A673 (cell line): Measurements from ENCODE around the gene VCAN. TPM values are rescaled to one million over a fixed set of nuclear protein-coding genes. Genes with fewer than 3 reads are reported as not detected.

Experiments used
- BruUV-seq: library from RNA; stranded (reverse); fragments of 400-500 nt; replicated peaks from 2 replicates; lab custom pipeline; 2021; lab: Mats Ljungman, UMichigan
- CTCF ChIA-PET: fragments of 300-600 bp; sonication (Branson Sonifier 250); formaldehyde crosslinking; loops from one replicate; lab custom pipeline; 2022; ENCODE audit warnings: antibody characterized with exemption; lab: Charles Lee
- POLR2A ChIA-PET: fragments of 300-600 bp; sonication (Branson Sonifier 250); formaldehyde crosslinking; loops from one replicate; lab custom pipeline; 2022; ENCODE audit warnings: antibody characterized with exemption; ENCODE audit not compliant: low non-redundant PET; lab: Charles Lee
- DNase-seq: peaks from one replicate; pipeline ENCODE4 v3.0.0-alpha.2; 2015; ENCODE audit warnings: low spot score
- H3K27ac ChIP-seq: fragments of 200-600 bp; sonication (generic); 2 replicates; pipeline ENCODE4 v1.5.1; 2016; ENCODE audit warnings: mixed run types, low read depth, mild to moderate bottlenecking, mixed read lengths, antibody characterized with exemption, low read length; ENCODE audit not compliant: poor library complexity, severe bottlenecking
- H3K27me3 ChIP-seq: fragments of 200-600 bp; sonication (generic); replicated peaks from 2 replicates; pipeline ENCODE4 v1.6.1; 2017; ENCODE audit warnings: mixed run types, low read depth, mild to moderate bottlenecking, mixed read lengths, antibody characterized with exemption, low read length; ENCODE audit not compliant: insufficient read depth, poor library complexity
- H3K36me3 ChIP-seq: fragments of 200-600 bp; sonication (generic); 2 replicates; pipeline ENCODE4 v1.6.1; 2016; ENCODE audit warnings: mixed run types, mild to moderate bottlenecking, mixed read lengths, antibody characterized with exemption, low read length; ENCODE audit not compliant: insufficient read depth, poor library complexity, severe bottlenecking
- H3K4me1 ChIP-seq: fragments of 200-600 bp; sonication (generic); 2 replicates; pipeline ENCODE4 v1.6.1; 2017; ENCODE audit warnings: mixed run types, mild to moderate bottlenecking, mixed read lengths, antibody characterized with exemption, low read length; ENCODE audit not compliant: insufficient read depth, poor library complexity, severe bottlenecking
- H3K4me3 ChIP-seq: fragments of 200-600 bp; sonication (generic); 2 replicates; pipeline ENCODE4 v1.5.1; 2016; ENCODE audit warnings: low read depth, mixed run types, mild to moderate bottlenecking, mixed read lengths, low read length; ENCODE audit not compliant: poor library complexity, severe bottlenecking
- H3K9me3 ChIP-seq: fragments of 200-600 bp; sonication (generic); 2 replicates; pipeline ENCODE4 v1.6.1; 2016; ENCODE audit warnings: mixed run types, low read depth, mild to moderate bottlenecking, mixed read lengths, antibody characterized with exemption, low read length; ENCODE audit not compliant: poor library complexity, severe bottlenecking
- CTCF ChIP-seq: fragments of 300-800, 200-600 bp; sonication (generic); conservative IDR thresholded peaks from 2 replicates; pipeline ENCODE4 v1.5.1; 2017; ENCODE audit warnings: low read depth, mild to moderate bottlenecking, antibody characterized with exemption, low read length, moderate library complexity, mixed read lengths
- EZH2 ChIP-seq: fragments of 200-600 bp; sonication (generic); IDR thresholded peaks from 2 replicates; pipeline ENCODE4 v1.6.1; 2017; ENCODE audit warnings: borderline replicate concordance, low read depth, mild to moderate bottlenecking, mixed read lengths, antibody characterized with exemption, low read length; ENCODE audit not compliant: poor library complexity, severe bottlenecking
- intact Hi-C: fragments of 100-400 bp; cut with micrococcal nuclease; formaldehyde crosslinking; loops from one replicate; pipeline ENCODE4 v1.10.0; 2022; ENCODE audit not compliant: unreplicated experiment
- total RNA-seq: library from RNA; stranded (reverse); gene quantifications from 2 replicates; pipeline ENCODE4 v1.2.3, GENCODE V29; 2021

The VCAN gene
- total RNA-seq, 1 experiment from 2014 or later = 0.90 TPM

DNA sequence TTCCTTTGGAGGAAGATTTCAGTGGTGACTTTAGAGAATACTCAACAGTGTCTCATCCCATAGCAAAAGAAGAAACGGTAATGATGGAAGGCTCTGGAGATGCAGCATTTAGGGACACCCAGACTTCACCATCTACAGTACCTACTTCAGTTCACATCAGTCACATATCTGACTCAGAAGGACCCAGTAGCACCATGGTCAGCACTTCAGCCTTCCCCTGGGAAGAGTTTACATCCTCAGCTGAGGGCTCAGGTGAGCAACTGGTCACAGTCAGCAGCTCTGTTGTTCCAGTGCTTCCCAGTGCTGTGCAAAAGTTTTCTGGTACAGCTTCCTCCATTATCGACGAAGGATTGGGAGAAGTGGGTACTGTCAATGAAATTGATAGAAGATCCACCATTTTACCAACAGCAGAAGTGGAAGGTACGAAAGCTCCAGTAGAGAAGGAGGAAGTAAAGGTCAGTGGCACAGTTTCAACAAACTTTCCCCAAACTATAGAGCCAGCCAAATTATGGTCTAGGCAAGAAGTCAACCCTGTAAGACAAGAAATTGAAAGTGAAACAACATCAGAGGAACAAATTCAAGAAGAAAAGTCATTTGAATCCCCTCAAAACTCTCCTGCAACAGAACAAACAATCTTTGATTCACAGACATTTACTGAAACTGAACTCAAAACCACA is 67.4 kb downstream of the VCAN start:
- no peaks in the 10 kb centered on the region for H3K27me3 ChIP-seq
- H3K27ac ChIP-seq = no peak overlapping the region
- intact Hi-C loops = no loop called here
- H3K36me3 ChIP-seq = no peaks in the 10 kb centered on the region
- no peaks in the 10 kb centered on the region for H3K4me1 ChIP-seq
- DNase-seq = no peak
- CTCF ChIA-PET = no interaction called here
- BruUV-seq = no TSS peak
- no peaks in the 10 kb centered on the region for H3K9me3 ChIP-seq
- H3K4me3 ChIP-seq = no peak overlapping the region
- TF ChIP-seq CTCF (no peak), EZH2 (no peak)
- POLR2A ChIA-PET = no interaction called here

DNA sequence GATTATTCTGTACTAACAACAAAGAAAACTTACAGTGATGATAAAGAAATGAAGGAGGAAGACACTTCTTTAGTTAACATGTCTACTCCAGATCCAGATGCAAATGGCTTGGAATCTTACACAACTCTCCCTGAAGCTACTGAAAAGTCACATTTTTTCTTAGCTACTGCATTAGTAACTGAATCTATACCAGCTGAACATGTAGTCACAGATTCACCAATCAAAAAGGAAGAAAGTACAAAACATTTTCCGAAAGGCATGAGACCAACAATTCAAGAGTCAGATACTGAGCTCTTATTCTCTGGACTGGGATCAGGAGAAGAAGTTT is 67.9 kb downstream of the VCAN start:
- CTCF ChIA-PET = no interaction called here
- DNase-seq = no peak

GRCh38 chr5:83540105-83540504 is 68.6 kb downstream of the VCAN start:
- Histone ChIP-seq H3K4me3 (no peak overlapping the region), H3K27ac (no peak overlapping the region), H3K4me1 (no peaks in the 10 kb centered on the region), H3K27me3 (no peaks in the 10 kb centered on the region), H3K9me3 (no peaks in the 10 kb centered on the region), H3K36me3 (no peaks in the 10 kb centered on the region)
- intact Hi-C loops = no loop called here
- TF ChIP-seq EZH2 (no peak), CTCF (no peak)
- ChIA-PET POLR2A (no interaction called here), CTCF (no interaction called here)
- BruUV-seq = no TSS peak
- DNase-seq = no peak

More for the DNA sequence above, 67.9 kb downstream of the VCAN start:
- no peaks in the 10 kb centered on the region for H3K9me3 ChIP-seq
- no TSS peak for BruUV-seq
- no peaks in the 10 kb centered on the region for H3K4me1 ChIP-seq
- H3K36me3 ChIP-seq = no peaks in the 10 kb centered on the region
- H3K27ac ChIP-seq = no peak overlapping the region
- POLR2A ChIA-PET = no interaction called here
- intact Hi-C loops = no loop called here
- no peaks in the 10 kb centered on the region for H3K27me3 ChIP-seq
- no peak overlapping the region for H3K4me3 ChIP-seq
- no peak for TF ChIP-seq CTCF
- no peak for TF ChIP-seq EZH2
